GM10248 (cell line): ENCODE results near the gene TIMP1.
A peak's percentile ranks its signal among the peaks of the same experiment; 100 is the strongest.

Experiments used
- CTCF ChIA-PET: fragments of 300-600 bp; sonication (Branson Sonifier 250); formaldehyde crosslinking; extraction: SDS; loops from one replicate; lab custom pipeline; 2021; ENCODE audit warnings: antibody characterized with exemption; lab: Yijun Ruan, JAX
- POLR2A ChIA-PET: fragments of 350-650 bp; sonication (Branson Sonifier 250); formaldehyde crosslinking; extraction: SDS; loops from one replicate; lab custom pipeline; 2020; ENCODE audit warnings: antibody characterized with exemption; lab: Yijun Ruan, JAX
- DNase-seq: peaks from one replicate; pipeline ENCODE4 v3.0.0; 2012; ENCODE audit errors: extremely low spot score
- CTCF ChIP-seq: IDR thresholded peaks from 2 replicates; pipeline ENCODE4 v1.5.1; 2012; ENCODE audit warnings: mild to moderate bottlenecking, low read depth; ENCODE audit errors: extremely low read depth, missing control alignments, control extremely low read depth

TIMP1 gene

DNA sequence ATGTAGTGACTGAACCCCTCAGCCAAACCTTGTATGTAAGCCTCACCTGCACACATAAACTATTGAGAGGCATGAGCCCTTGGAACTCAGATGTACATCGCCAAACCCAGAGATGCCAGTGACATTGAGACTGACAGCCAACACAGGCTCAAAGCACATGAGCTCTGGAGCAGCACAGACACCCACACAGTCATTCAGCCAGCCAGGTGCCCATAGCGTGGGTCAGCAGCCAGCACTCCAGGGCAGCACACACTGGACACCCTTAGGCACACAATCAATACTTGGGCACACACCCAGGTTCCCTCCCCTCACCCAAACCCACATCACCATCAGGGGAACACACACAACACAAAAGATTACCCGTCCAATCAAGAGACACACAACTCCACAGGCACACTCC is 4.3 kb upstream of the TIMP1 start:
- TF ChIP-seq CTCF = no peak
- DNase-seq = peak; percentile 3
- ChIA-PET POLR2A (no interaction called here), CTCF (interaction anchor here (1.0 kb wide), 1 partner anchor 9 kb away, joined by 3 read pairs; no protein-coding TSS in a partner anchor)

DNA sequence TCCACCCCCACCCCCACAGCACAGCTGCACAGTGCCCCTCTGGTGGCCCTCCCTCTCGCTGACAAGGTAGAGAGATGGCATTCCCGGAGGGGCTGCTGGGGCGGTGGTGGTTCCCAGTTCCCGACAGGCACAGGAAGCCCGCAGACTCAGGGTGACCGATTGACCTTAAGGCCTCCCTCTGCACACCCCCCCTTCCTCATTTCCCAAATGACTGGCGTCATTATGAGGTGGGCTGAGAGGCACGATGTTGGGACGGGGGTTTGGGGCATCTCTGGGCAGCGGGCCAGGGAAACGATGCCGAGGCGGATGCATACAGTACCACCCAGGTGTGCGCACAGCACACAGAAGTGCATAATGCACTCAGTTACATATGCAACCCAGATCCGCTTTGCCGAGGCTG is 3.5 kb upstream of the TIMP1 start:
- CTCF ChIA-PET = no interaction called here
- POLR2A ChIA-PET = no interaction called here
- peak; percentile 2 for DNase-seq
- no peak for TF ChIP-seq CTCF

GRCh38 chrX:47579537-47579936 is 2.7 kb upstream of the TIMP1 start:
- DNase-seq = peak; percentile 53
- TF ChIP-seq CTCF = no peak
- ChIA-PET CTCF (no interaction called here), POLR2A (no interaction called here)

DNA sequence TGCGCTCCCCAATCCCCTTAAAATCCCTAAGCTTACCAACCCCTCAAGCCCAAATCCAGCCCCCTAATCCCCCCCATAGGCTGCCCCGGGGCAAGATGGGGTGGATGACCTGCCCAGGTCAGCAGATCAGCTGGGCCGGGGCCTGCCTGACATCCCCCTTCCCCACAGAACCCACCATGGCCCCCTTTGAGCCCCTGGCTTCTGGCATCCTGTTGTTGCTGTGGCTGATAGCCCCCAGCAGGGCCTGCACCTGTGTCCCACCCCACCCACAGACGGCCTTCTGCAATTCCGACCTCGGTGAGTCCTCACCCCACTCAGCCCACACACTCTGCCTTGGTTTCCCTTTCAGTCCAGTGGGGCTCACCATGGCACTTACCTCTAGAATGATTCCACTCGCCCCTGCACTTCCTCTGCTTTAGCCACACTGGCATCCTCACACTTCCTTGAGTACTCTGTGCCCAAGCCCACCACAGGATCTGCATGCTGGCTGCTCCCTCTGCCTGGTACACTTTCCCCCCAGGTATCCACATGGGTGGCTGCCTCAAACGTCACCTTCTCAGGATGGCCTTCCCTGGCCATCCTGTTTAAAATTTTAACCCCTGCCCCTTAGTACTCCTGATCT is 1.1 kb downstream of the TIMP1 start:
- DNase-seq = no peak
- ChIA-PET POLR2A (interaction anchor here (0.6 kb wide), 1 partner anchor 39 kb away, joined by 4 read pairs; no protein-coding TSS in a partner anchor), CTCF (no interaction called here)
- TF ChIP-seq CTCF = no peak

DNA sequence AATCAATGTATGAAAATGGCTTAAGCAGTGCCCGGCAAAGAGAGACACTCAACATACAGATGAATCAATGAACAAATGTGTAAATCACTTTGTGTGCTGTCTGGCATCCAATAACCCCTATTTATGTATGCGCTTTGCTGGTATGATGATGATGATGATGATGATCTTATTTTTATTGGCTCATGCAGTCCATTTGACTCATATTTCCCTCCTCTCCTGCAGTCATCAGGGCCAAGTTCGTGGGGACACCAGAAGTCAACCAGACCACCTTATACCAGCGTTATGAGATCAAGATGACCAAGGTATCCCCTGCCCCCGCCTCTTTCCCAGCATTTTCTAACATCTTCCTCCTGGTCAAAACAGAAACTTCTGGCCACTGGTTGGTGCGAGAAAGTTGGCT is 2.5 kb downstream of the TIMP1 start:
- CTCF ChIA-PET = no interaction called here

DNA sequence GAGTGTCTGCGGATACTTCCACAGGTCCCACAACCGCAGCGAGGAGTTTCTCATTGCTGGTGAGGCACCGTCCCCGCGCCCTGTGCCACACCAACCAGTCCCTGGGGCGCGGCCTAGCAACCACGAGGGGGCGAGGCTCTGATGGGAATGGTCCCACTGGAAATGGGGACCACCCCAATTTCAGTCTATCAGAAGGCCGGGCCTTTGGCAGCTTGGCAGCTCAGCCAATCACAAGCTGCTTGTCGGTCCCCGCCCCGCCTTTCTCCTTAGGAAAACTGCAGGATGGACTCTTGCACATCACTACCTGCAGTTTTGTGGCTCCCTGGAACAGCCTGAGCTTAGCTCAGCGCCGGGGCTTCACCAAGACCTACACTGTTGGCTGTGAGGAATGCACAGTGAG is 3.0 kb downstream of the TIMP1 start:
- ChIA-PET POLR2A (no interaction called here), CTCF (no interaction called here)
- DNase-seq = no peak
- TF ChIP-seq CTCF = no peak

More for the DNA sequence above, 2.5 kb downstream of the TIMP1 start:
- DNase-seq = no peak
- TF ChIP-seq CTCF = no peak
- POLR2A ChIA-PET = no interaction called here
